Lung (tissue), 12 donors: ENCODE data around the gene GRK1. TPM values are rescaled to one million over a fixed set of nuclear protein-coding genes. Genes with fewer than 3 reads are reported as not detected.

ENCODE experiments used
- ATAC-seq: fragments of 200-7000 bp; cut with Tn5 transposase; one replicate; pipeline ENCODE4 v1.9.1; 2020; ENCODE audit warnings: moderate number of reproducible peaks; ENCODE audit not compliant: insufficient read depth, low FRiP score
- DNase-seq, 3 donors: peaks; one replicate each; pipeline ENCODE4 v3.0.0-alpha.2; 2013 to 2017
- H3K27ac ChIP-seq, 2 donors: one replicate each; pipeline ENCODE4 v1.5.1; 2013; ENCODE audit warnings: mild to moderate bottlenecking in 2 of 2, moderate library complexity in 2 of 2, control low read depth in 1 of 2, inconsistent platforms in 1 of 2, low read depth in 1 of 2, low read length in 1 of 2
- H3K27me3 ChIP-seq, 3 donors: one replicate each; pipeline ENCODE4 v1.5.1; 2013; ENCODE audit warnings: low read length in 2 of 3; ENCODE audit not compliant: control insufficient read depth in 3 of 3, insufficient read depth in 3 of 3
- H3K36me3 ChIP-seq, 4 donors: one replicate each; pipeline ENCODE4 v1.5.1; 2013; ENCODE audit warnings: low read length in 4 of 4, mild to moderate bottlenecking in 1 of 4, moderate library complexity in 1 of 4; ENCODE audit not compliant: control insufficient read depth in 4 of 4, insufficient read depth in 4 of 4
- H3K4me1 ChIP-seq, 5 donors: one replicate each; pipeline ENCODE4 v1.5.1; 2013; ENCODE audit warnings: low read length in 5 of 5, mild to moderate bottlenecking in 2 of 5, moderate library complexity in 1 of 5; ENCODE audit not compliant: control insufficient read depth in 5 of 5, insufficient read depth in 5 of 5
- H3K4me3 ChIP-seq: one replicate; pipeline ENCODE4 v1.5.1; 2013; ENCODE audit warnings: mild to moderate bottlenecking, control low read depth, moderate library complexity
- H3K9ac ChIP-seq, 2 donors: one replicate each; pipeline ENCODE4 v1.5.1; 2013; ENCODE audit warnings: low read length in 2 of 2, control low read depth in 1 of 2; ENCODE audit not compliant: insufficient read depth in 1 of 2
- H3K9me3 ChIP-seq, 4 donors: one replicate each; pipeline ENCODE4 v1.5.1; 2013; ENCODE audit warnings: low read length in 3 of 4, mild to moderate bottlenecking in 1 of 4, moderate library complexity in 1 of 4; ENCODE audit not compliant: control insufficient read depth in 4 of 4, insufficient read depth in 3 of 4
- WGBS, 2 donors: extraction: QIAGEN DNeasy Blood & Tissue Kit; methylation state at CpG; one replicate each; pipeline ENCODE4 v1.1.7; 2013; 5-methylcytosine and 5-hydroxymethylcytosine counted together
- polyA plus RNA-seq, 2 donors: library from polyadenylated mRNA; stranded (reverse); fragments of 200-250 nt; gene quantifications; one replicate each; pipeline ENCODE4 v1.2.1, GENCODE V29; 2013
- total RNA-seq, 2 donors: library from RNA; depleted of rRNA in 1 of 2; stranded (reverse); fragments of >200 nt in 1 of 2; gene quantifications; one replicate each; pipeline ENCODE4 v1.2.1, GENCODE V29; 2014 to 2021
- TF ChIP-seq, protein P1 (sequence below): IDR thresholded peaks from 2 replicates; pipeline ENCODE4 v1.5.1; 2012; ENCODE audit warnings: mild to moderate bottlenecking; ENCODE audit errors: control extremely low read depth, extremely low read depth
- donor health status: control.
- donor health status: control.
- donor health status: Bipolar disorder and iron deficiency.
- donor health status: healthy.
- donor health status: DM: yes; HTN: yes; CAD: no.

Gene GRK1
- total and polyA plus RNA-seq, 4 donors = 0.03 to 3.1 TPM; not detected in 2

DNA sequence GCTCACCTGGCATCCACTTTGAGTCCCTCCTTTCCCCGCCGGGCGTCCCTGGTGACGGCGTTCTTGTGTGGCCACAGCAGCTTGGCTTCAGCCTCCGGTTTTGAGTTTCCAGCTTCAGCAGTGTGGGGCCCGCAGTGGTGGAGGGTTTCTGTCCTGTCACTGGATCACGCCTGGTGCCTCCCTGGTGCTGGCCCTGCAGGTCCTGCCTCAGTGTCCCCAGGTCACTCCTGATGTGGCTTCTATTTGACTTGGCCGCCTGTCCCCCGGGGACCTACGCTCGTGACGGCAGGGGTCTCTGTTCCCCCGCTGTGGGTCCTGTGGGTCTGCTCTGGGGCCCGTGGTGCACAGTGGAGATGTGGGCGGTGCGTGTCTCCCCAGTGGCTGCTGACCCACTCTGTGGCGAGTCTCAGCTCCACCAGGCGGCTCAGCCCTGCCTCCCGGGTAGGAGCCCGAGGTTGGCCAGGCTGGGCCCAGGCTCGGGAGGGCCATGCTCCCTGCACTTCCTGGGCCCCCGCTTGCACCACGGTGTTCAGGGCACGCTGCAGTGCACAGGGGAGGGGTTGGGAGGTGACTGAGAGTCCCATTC, 10.9 kb upstream of the GRK1 start:
- WGBS, 2 donors = 89 to 92% methylated on average over 25 of the region's 25 CpGs

DNA sequence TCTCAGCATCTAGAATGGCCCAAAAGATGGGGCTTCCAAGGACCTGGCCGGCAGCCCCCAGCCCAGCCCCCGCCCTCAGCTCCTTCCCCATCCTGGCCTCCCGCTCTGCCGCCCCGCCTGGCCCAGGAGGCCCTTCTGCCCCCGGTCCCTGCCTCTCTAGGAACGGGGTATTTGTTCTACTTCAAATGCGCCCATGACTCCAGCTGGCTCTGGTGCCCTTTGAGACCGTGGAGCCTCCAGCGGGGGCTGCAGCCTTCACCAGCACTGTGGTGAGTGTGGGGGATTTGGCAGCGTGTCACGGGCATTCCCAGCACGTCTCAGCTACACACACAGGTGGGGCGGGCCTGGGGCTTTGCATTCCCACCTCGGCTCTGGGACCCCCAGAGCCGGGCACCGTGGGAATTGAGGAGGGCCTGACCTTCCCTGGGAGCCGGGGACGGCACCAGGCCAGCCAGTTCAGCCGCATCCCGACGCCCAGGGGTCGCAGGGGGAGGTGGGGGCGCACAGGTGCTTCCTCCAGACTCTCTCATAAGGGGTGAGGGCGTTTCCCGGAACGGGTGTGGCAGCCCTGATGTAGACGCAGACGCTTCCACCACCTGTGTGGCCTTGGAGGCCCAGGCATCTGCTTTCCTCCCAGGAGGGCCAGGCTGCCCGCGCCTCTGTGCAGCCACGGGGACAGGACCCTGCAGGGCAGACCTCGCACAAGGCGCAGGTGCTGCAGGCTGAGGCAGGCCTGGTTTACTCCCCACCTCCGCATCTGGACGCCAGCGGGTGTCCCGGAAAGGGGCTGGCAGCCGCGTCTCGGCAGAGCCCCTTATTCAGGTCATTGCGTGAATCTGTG, 10.0 kb upstream of the GRK1 start:
- TF ChIP-seq, protein P1, sequence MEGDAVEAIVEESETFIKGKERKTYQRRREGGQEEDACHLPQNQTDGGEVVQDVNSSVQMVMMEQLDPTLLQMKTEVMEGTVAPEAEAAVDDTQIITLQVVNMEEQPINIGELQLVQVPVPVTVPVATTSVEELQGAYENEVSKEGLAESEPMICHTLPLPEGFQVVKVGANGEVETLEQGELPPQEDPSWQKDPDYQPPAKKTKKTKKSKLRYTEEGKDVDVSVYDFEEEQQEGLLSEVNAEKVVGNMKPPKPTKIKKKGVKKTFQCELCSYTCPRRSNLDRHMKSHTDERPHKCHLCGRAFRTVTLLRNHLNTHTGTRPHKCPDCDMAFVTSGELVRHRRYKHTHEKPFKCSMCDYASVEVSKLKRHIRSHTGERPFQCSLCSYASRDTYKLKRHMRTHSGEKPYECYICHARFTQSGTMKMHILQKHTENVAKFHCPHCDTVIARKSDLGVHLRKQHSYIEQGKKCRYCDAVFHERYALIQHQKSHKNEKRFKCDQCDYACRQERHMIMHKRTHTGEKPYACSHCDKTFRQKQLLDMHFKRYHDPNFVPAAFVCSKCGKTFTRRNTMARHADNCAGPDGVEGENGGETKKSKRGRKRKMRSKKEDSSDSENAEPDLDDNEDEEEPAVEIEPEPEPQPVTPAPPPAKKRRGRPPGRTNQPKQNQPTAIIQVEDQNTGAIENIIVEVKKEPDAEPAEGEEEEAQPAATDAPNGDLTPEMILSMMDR = no peak
- peak in 1 of 3 donors; percentile 10 for DNase-seq
- WGBS, 2 donors = 82 to 88% methylated on average over 42 of the region's 42 CpGs
- Histone ChIP-seq H3K4me3 (no peak overlapping the region), H3K9ac (no peak overlapping the region), H3K4me1 (no peaks in the 10 kb centered on the region), H3K27me3 (no peaks in the 10 kb centered on the region), H3K9me3 (peaks cover 0 to 3% (median 0%) of the 10 kb centered on the region in 4 donors), H3K36me3 (no peaks in the 10 kb centered on the region), H3K27ac (no peak overlapping the region)
- no peak for ATAC-seq

More for the DNA sequence above, 10.9 kb upstream of the GRK1 start:
- H3K4me1 ChIP-seq = no peaks in the 10 kb centered on the region
- TF ChIP-seq, protein P1 = no peak
- no peak overlapping the region for H3K27ac ChIP-seq
- no peaks in the 10 kb centered on the region for H3K27me3 ChIP-seq
- no peaks in the 10 kb centered on the region for H3K36me3 ChIP-seq
- no peak for ATAC-seq
- no peak overlapping the region for H3K4me3 ChIP-seq
- peak in 1 of 3 donors; percentile 3 for DNase-seq
- H3K9me3 ChIP-seq = peaks cover 0 to 3% (median 0%) of the 10 kb centered on the region in 4 donors
- H3K9ac ChIP-seq = no peak overlapping the region

DNA sequence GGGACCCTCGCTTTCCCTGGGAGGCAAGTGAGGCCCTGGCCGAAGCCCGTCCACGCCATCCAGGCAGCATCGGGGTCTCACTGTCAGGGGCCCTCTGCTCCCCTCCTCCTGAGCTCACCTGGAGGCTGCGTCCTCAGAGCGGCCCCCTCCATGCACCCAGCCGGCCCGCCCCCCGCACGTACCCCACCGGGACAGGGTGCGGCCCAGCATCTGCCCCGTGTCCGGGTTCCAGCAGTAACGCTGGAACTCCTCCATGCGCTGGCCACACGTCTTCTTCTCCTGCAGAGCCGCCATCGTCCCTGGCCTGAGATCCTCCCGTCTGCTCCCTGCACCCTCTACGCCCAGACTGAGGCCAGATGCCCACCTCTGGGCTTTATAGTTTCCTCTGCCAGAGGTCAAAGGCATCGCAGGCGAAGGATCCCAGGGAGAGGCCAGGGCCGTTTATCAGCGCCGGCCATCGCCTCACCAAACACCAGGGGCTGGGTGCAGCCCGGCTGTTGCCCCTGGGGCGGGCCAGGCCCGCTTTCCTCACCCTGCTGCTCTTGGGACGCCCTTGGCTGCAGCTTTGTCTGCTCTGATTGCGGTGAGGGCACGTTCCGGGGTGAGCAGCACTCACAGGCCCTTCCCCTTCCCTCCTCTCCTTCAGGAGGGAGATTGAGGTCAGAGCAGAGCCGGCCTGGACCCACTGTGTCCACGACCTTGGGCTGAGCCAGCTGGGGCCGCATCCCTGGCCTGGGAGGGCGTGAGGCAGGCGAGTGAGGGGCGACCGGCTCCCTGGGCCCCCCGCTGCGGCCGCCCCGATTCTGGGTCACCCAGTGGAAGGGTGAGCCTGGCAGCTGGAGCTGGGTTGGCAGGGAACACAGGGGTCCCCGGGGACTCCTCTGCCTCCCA, 8.9 kb upstream of the GRK1 start, which contains the start of gene ATP4B:
TSS of gene ATP4B (minus strand) at position 348 of the 891 bp plus-strand sequence. CDS start at position 294, 54 bp downstream.
- TF ChIP-seq, protein P1 = no peak
- no peak within 1 kb of the TSS for H3K4me3 ChIP-seq
- no peaks in the 10 kb centered on the region for H3K4me1 ChIP-seq
- no peaks in the 10 kb centered on the region for H3K36me3 ChIP-seq
- WGBS, 2 donors = 89 to 90% methylated on average over 41 to 47 of the region's 47 CpGs
- H3K27ac ChIP-seq = no peak within 1 kb of the TSS
- no peak within 1 kb of the TSS for H3K9ac ChIP-seq
- DNase-seq = no peak
- no peak for ATAC-seq
- peaks cover 0 to 3% (median 0%) of the 10 kb centered on the region in 4 donors for H3K9me3 ChIP-seq
- H3K27me3 ChIP-seq = no peaks in the 10 kb centered on the region
